Iris pigment epithelial cell (primary cell): ENCODE measurements around the gene FNDC3B.

ENCODE experiments used
- DNase-seq: peaks from one replicate; pipeline ENCODE4 v3.0.0-alpha.2; 2011; ENCODE audit warnings: low read depth

Gene FNDC3B

DNA sequence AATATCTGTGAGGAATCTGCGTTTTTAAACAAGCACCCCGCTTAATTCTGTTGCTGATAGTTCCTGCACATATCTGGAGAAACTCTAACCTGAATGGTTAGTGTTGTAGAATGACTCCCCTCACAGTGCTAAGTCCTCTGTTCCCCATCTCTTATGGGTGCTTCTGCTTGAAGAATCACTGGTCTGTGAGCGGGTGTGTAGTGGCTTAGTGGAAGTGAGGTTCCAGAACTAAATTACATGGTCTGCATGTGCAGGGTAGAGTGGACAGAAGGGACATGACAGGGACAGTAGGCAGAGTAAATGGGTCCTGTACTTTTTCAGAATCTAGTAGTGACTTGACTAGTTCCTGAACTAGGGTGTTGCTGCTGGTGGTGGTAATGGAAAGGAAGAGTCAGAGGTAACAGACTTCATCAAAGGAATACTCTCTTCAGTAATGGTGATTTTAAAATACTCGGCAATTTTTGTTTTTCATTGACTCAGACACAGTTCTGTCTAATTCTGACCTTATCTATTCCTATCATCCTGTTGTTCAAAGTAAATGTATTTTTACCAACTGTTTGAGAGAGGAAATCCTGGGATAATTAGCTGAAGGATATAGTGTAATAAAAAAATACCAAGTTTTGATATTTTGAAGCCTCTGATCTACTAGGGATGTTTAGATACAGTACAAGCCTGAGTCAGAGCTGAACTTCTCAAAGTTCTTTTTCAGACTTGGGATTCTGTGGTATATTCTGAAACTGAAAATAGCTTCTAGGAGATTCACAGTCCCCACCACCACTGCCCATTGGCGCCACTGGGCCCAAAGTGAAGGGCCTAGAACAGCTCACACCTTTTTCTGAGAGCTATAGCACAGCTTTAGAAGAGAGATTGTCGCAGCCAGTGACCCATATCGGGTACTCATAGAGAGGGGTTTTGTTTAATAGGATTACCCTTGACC, 55.5 kb downstream of the FNDC3B start:
- peak; percentile 56 for DNase-seq

DNA sequence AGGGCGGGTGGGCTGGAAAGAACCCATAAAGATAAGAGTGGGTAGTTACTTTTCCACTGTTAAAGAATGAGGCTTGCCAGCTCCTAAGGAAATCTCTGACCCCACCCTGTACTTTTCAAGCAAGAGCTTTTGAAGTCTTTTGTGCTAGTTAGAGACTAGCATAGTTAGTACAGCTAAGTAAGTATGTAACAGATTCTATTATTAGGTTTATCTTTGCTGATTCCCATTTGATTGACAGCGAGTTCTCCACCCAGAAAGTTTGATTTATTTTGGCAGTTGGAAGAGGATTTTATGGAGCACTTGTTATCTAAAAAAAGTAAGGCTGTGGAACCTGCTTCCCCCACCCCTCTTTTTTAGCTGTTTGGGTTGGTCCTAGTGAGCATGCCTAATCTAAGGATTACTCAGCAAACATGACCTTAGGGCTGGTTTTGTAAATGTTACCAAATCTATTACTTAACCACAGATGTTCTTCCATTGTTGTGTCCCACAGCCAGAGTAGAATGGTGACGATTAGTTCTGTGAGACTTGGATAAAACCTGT, 57.6 kb downstream of the FNDC3B start:
- DNase-seq: peak; percentile 82

GRCh38 chr3:172097585-172097984, 58.2 kb downstream of the FNDC3B start:
- DNase-seq: no peak

DNA sequence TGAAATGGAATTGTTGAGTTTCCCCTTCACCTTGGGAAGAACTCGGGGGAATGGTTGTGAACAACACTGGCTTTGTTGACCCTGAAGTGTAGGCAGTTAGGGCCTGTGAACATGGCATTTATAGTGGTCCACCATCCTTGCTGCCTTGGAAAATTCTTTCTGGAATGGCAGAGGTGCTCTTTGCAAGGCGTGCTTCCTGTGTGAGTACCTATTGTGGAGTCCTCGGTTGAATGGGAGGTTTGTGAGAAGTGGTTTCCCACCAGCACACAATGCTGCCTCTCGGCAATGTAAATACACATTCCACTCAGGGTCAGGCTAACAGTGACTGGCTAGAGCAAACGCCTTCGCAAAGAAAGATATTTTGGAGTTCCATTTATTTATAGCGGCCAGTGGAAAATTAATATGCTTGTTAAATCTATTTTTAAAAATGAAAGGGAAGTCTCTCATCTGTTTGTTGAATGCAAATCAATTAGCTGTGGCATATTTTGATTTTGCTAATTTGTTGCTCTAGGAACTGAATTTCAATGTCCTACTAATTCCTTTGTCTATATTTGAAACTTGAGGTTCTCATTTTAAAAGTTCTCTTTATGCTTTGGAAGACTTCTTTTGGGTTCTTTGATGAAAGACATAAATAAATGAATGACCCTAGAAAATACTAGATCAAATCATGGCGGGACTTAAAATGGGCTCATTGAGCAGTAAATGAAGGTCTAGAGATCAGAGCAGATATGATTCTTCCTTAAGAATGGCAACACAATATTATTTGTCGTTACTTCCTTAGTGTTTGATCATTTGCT, 59.5 kb downstream of the FNDC3B start:
- DNase-seq: no peak

DNA sequence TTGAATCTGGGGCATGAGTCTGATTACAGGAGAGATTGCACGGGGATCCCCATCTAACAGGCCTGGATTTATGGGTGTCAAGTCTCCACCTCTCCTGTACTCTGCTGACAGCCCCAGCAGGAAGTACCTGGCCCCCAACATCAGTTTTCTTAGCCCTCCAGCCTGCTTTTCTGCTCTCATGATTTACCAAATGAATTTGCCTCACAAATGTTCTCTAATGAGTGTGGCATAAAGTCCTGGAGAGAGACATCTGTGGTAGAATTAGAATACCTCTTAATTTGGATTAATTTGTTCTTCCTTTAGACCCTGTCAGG, 60.1 kb downstream of the FNDC3B start:
- DNase-seq: no peak

- DNase-seq: no peak
Observed at GRCh38 chr3:172100482-172100881, 61.1 kb downstream of the FNDC3B start.

GRCh38 chr3:172101107-172101506, 61.7 kb downstream of the FNDC3B start:
- no peak for DNase-seq

- no peak for DNase-seq
Observed at GRCh38 chr3:172102123-172102882, 62.9 kb downstream of the FNDC3B start.

DNA sequence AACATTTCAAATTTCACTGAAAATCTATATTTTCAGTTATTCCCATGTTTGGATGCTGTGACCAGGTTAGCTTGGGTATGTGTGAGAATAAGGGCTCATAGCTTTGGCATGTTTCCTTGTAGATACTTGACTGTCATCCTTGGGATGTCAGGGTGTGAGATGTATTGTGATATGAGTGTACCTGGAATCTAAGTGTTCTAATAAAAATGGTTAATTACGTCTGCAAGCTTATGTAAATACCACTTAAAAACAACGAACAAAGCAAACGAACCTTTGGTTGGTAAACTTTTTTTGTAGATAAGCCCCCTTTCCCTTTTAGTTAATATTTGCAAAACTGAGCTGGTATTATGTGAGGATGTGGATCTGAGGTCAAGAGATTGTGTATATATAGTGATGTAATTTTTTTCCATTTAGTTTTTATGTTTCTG, 63.5 kb downstream of the FNDC3B start:
- no peak for DNase-seq

GRCh38 chr3:172103724-172104123, 64.3 kb downstream of the FNDC3B start:
- DNase-seq: peak; percentile 89

DNA sequence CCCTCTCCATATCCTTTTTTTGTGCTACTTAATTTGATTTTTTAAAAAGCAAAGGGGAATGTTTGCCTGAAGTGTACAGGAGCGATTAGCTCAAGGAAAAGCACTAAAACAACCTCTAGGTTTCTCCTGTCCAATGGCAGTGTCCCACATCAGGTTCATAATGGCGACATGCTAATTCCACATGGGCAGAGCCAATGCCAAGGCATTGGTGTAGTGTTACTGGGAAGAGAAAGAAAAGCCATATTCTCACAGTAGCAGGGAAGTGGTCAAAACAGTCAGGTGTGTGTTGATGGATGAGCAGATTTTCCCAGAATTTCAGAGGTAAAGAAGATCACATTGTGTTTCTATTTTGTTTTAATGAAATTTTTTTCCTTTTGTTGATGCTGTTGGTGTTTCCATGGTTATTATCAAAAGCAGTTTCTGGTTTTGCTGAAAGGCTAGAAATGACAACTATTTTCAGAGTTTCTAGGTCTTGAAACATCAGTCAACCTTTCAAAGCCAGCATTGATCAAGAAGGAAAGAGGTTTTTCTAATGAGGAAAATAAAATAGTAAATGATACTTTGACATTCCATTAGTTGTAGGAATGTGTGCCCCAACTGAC, 65.2 kb downstream of the FNDC3B start:
- DNase-seq: peak; percentile 39

GRCh38 chr3:172106037-172106954, 66.9 kb downstream of the FNDC3B start:
- DNase-seq: no peak

DNA sequence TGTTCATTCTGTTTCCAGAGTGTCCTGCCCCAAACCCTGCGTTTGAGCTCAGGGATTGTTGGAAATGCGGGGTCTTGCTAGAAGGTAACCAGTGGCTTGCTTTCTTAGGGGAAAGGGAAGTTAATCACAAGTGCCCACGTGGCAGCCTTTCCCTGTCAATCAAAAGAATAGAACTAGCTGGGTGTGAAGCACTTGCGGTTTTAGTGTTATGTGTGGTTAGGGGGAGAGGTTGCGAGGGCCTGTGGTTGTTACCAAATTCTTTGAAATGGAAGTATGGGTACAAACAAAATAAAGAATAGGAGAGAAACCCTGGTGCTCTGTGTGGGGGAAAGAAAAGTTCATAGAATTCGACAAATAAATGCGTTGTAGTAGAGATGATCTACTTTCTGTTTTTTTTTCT, 67.6 kb downstream of the FNDC3B start:
- DNase-seq: no peak

DNA sequence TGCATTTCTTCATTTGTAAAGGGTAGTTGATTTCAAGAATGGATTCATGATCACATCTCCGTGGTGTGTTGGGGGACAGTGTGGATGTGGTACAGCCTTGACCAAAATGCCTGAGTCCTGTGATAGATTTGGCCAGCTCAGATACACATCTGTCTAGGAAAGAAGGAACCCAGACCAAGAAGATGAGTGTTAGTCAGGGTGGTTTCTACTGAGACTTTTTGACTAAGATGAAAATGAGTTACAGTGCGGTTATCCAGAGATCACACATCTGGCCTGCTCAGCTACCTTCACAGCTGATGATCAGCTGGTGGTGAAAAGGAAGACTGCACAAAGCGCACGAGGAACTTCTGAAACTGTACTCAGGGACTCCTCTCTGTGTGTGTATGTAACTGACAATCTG, 68.0 kb downstream of the FNDC3B start:
- no peak for DNase-seq

GRCh38 chr3:172110127-172110779, 70.9 kb downstream of the FNDC3B start:
- no peak for DNase-seq

GRCh38 chr3:172111163-172111562, 71.8 kb downstream of the FNDC3B start:
- DNase-seq: no peak

- no peak for DNase-seq
Observed at GRCh38 chr3:172112078-172112733, 72.8 kb downstream of the FNDC3B start.

DNA sequence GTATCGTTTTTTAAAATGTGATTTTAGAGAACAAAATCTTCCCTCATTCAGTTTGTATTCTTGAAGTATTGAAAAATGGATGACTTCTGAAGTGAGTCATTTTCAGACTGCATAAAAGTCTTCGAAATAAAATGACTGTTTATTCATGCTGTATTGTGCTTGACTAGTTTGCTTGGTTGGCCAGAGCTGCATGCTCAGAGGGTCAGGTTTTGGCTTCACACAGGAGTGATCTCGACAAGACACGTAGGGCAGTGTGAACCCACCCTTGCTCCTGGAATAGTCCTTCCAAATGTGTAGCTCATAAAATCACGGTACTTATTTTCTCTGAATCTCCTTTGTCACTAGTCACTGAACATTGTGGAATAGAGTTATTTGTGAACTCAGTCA, 73.3 kb downstream of the FNDC3B start:
- DNase-seq: no peak

DNA sequence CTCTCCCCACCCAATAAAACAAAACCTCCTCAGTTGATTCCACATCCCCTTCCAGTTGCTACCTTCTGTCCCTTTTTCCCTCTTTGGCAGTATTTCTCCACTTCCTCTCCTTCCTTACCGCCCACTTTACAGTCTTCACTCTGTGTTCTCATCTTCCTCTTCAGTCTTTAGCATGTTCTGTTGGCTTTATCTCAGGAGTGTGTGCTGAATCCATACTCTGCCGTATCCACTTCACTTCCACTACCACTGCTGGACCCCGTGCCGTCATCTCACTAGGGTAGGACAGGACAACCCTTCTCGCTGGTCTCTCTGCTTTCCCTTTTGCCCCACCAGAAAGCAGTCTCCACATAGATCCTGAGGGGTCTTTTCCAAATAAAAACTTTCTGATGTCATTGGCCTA, 74.3 kb downstream of the FNDC3B start:
- no peak for DNase-seq

- DNase-seq: no peak
Observed at GRCh38 chr3:172115059-172115458, 75.7 kb downstream of the FNDC3B start.
